CD8-positive, alpha-beta memory T cell (primary cell): ENCODE data around the gene STMN3. TPM values are rescaled to one million over a fixed set of nuclear protein-coding genes. Genes with fewer than 3 reads are reported as not detected.
"Not testable (repeated sequence)": the region's sequence is repeated elsewhere in the genome, so short reads cannot be mapped to it uniquely, and the experiment has no call there.

Experiments
- CTCF ChIA-PET: fragments of 350-600 bp; sonication (Branson Sonifier 250); formaldehyde crosslinking; loops from one replicate; lab custom pipeline; 2021; ENCODE audit warnings: antibody characterized with exemption; lab: Charles Lee
- POLR2A ChIA-PET: fragments of 350-600 bp; sonication (Branson Sonifier 250); formaldehyde crosslinking; loops from one replicate; lab custom pipeline; 2021; ENCODE audit warnings: antibody characterized with exemption; lab: Charles Lee
- DNase-seq, 5 donors: peaks; one replicate each; pipeline versions ENCODE4 v3.0.0 to v3.0.0-alpha.2; 2020 to 2022; ENCODE audit warnings: mixed read lengths in 1 of 5
- H3K27ac ChIP-seq: one replicate; pipeline ENCODE4 v1.7.0; 2013; ENCODE audit warnings: low read depth, mild to moderate bottlenecking, low read length, moderate library complexity
- H3K27me3 ChIP-seq: 2 replicates; pipeline ENCODE4 v1.7.0; 2013; ENCODE audit warnings: low read length, mild to moderate bottlenecking; ENCODE audit not compliant: insufficient read depth, poor library complexity, severe bottlenecking
- H3K36me3 ChIP-seq: 2 replicates; pipeline ENCODE4 v1.7.0; 2013; ENCODE audit warnings: mild to moderate bottlenecking, low read length, moderate library complexity; ENCODE audit not compliant: insufficient read depth
- H3K4me1 ChIP-seq: 2 replicates; pipeline ENCODE4 v1.7.0; 2013; ENCODE audit warnings: mild to moderate bottlenecking, low read length, moderate library complexity; ENCODE audit not compliant: insufficient read depth
- H3K4me3 ChIP-seq: 2 replicates; pipeline ENCODE4 v1.7.0; 2013; ENCODE audit warnings: mild to moderate bottlenecking, low read length
- H3K9me3 ChIP-seq: 2 replicates; pipeline ENCODE4 v1.7.0; 2013; ENCODE audit warnings: mild to moderate bottlenecking, low read length
- H3K27ac Mint-ChIP-seq, 8 donors: one replicate each; pipeline ENCODE4 v1.8.0; 2020 to 2021; ENCODE audit warnings: mixed read lengths in 8 of 8, mild to moderate bottlenecking in 6 of 8, inconsistent platforms in 3 of 8, moderate library complexity in 3 of 8
- H3K27me3 Mint-ChIP-seq, 2 donors: one replicate each; pipeline ENCODE4 v1.8.0; 2020 to 2021; ENCODE audit warnings: mixed read lengths in 2 of 2, mild to moderate bottlenecking in 1 of 2, moderate library complexity in 1 of 2
- H3K36me3 Mint-ChIP-seq, 3 donors: one replicate each; pipeline ENCODE4 v1.8.0; 2020 to 2021; ENCODE audit warnings: mixed read lengths in 3 of 3, inconsistent platforms in 1 of 3, mild to moderate bottlenecking in 1 of 3
- H3K4me1 Mint-ChIP-seq, 3 donors: one replicate each; pipeline ENCODE4 v1.8.0; 2020 to 2021; ENCODE audit warnings: mixed read lengths in 3 of 3, inconsistent platforms in 1 of 3, mild to moderate bottlenecking in 1 of 3
- H3K4me3 Mint-ChIP-seq, 7 donors: one replicate each; pipeline ENCODE4 v1.8.0; 2020 to 2021; ENCODE audit warnings: mixed read lengths in 7 of 7, mild to moderate bottlenecking in 6 of 7, moderate library complexity in 4 of 7, inconsistent platforms in 2 of 7
- H3K9me3 Mint-ChIP-seq, 5 donors: one replicate each; pipeline ENCODE4 v1.8.0; 2020 to 2022; ENCODE audit warnings: mixed read lengths in 5 of 5, mild to moderate bottlenecking in 3 of 5, moderate library complexity in 2 of 5, inconsistent platforms in 1 of 5
- polyA plus RNA-seq: library from polyadenylated mRNA; unstranded; fragments of 300-500 nt; fragmentation: Illumina TruSeq; gene quantifications from one replicate; pipeline ENCODE4 v1.2.3, GENCODE V29; 2021
- total RNA-seq, 2 experiments: library from RNA; stranded (reverse); gene quantifications; one replicate each; pipeline ENCODE4 v1.2.3, GENCODE V29; 2021

STMN3 gene
- total and polyA plus RNA-seq, 3 experiments from 2014 or later, result 21.0 to 24.7 (median 21.6) TPM

DNA sequence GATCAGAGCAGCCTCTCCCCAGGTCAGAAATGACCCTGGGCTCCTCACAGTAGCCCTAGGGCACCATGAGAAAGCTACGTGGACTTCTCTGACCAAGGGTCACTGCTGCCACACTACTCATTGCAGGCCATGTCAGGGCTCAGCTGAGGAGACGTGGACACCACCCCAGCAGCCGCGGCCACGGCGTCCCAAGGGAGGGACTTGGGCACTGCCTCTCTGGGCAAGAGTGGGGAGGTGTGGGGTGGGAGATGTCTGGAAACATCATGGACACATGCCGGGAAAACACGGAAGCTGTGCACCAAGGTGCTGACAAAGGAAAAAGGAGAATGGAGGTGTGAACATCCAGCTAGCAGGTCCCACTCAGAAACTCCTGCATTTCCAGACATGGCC lies 35.4 kb downstream of the STMN3 start:
- peaks cover 2 to 63% (median 3%) of the 10 kb centered on the region in 3 donors for H3K36me3 Mint-ChIP-seq
- peaks cover 16% of the 10 kb centered on the region for H3K36me3 ChIP-seq
- no peaks in the 10 kb centered on the region for H3K27me3 ChIP-seq
- no peaks in the 10 kb centered on the region for H3K27me3 Mint-ChIP-seq
- no peak overlapping the region for H3K4me3 Mint-ChIP-seq
- no peaks in the 10 kb centered on the region for H3K9me3 Mint-ChIP-seq
- H3K4me1 ChIP-seq, result peaks cover 5% of the 10 kb centered on the region
- H3K27ac ChIP-seq, result no peak overlapping the region
- no peak for DNase-seq
- peaks cover 17 to 25% (median 20%) of the 10 kb centered on the region in 3 donors for H3K4me1 Mint-ChIP-seq
- H3K27ac Mint-ChIP-seq, result no peak overlapping the region
- POLR2A ChIA-PET, result interaction anchor here (1.4 kb wide), 1 partner anchor 9 kb away, joined by 4 read pairs; the partner anchor contains the start of gene GMEB2
- H3K4me3 ChIP-seq, result no peak overlapping the region
- CTCF ChIA-PET, result interaction anchor here (1.0 to 2.1 kb wide), 3 partner anchors 18 to 90 kb away, joined by 3 to 14 read pairs (median 3); partner anchors contain the start of genes ARFRP1 and ZGPAT
- no peaks in the 10 kb centered on the region for H3K9me3 ChIP-seq

DNA sequence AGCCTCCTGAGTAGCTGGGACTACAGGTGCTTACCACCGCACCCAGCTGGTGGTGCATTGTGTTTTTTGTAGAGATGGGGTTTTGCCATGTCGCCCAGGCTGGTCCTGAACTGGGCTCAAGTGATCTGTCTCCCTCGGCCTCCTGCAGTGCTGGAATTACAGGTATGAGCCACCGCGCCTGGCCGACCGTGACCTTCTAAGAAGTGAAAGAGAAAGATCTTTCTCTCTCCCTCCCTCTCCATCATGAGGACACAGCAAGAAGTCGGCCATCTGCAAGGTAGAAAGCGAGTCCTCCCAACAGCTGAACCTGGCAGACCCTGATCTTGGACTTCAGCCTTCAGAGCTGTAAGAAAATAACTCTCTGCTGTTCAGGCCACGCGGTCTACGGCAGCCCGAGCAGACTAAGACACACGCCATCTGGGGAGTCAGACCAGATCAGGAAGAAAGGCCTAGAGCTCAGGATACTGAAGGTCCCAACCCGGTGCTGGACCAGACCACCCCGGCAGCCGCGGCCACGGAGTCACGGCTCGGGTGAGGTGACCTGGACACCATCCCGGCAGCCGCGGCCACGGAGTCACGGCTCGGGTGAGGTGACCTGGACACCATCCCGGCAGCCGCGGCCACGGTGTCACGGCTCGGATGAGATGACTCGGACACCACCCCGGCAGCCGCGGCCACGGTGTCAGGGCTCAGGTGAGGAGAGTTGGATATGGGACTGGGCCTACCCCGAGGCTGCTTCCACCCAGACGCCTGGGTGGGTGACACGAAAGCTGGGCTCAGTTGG lies 35.9 kb downstream of the STMN3 start:
- H3K27ac Mint-ChIP-seq, result no peak overlapping the region
- peaks cover 16% of the 10 kb centered on the region for H3K36me3 ChIP-seq
- CTCF ChIA-PET, result interaction anchor here (0.6 to 2.1 kb wide), 5 partner anchors 10 to 90 kb away, joined by 3 to 14 read pairs (median 3); partner anchors contain the start of genes ARFRP1, GMEB2, PTK6 and ZGPAT
- no peak overlapping the region for H3K4me3 Mint-ChIP-seq
- DNase-seq, result no peak
- no peaks in the 10 kb centered on the region for H3K9me3 Mint-ChIP-seq
- no peaks in the 10 kb centered on the region for H3K9me3 ChIP-seq
- POLR2A ChIA-PET, result no interaction called here
- no peak overlapping the region for H3K27ac ChIP-seq
- no peak overlapping the region for H3K4me3 ChIP-seq
- no peaks in the 10 kb centered on the region for H3K27me3 Mint-ChIP-seq
- H3K4me1 Mint-ChIP-seq, result peaks cover 12 to 20% (median 15%) of the 10 kb centered on the region in 3 donors
- H3K4me1 ChIP-seq, result peaks cover 5% of the 10 kb centered on the region
- peaks cover 2 to 60% (median 3%) of the 10 kb centered on the region in 3 donors for H3K36me3 Mint-ChIP-seq
- H3K27me3 ChIP-seq, result no peaks in the 10 kb centered on the region

GRCh38 chr20:63613863-63614594 lies 39.2 kb downstream of the STMN3 start:
- H3K36me3 Mint-ChIP-seq, result peaks cover 2 to 58% (median 3%) of the 10 kb centered on the region in 3 donors
- H3K36me3 ChIP-seq, result peaks cover 17% of the 10 kb centered on the region
- H3K4me1 ChIP-seq, H3K4me3 ChIP-seq, H3K27me3 ChIP-seq, H3K4me1 Mint-ChIP-seq, POLR2A ChIA-PET, H3K9me3 Mint-ChIP-seq, DNase-seq, H3K9me3 ChIP-seq, H3K4me3 Mint-ChIP-seq, H3K27me3 Mint-ChIP-seq, H3K27ac ChIP-seq: not testable (repeated sequence)
- CTCF ChIA-PET, result interaction anchor here (1.4 to 2.3 kb wide), 3 partner anchors 24 to 76 kb away, joined by 3 to 11 read pairs (median 4); partner anchors contain the start of gene PTK6
- peak overlapping the region in 1 of 8 donors; percentile 74 for H3K27ac Mint-ChIP-seq

- H3K36me3 ChIP-seq, result peaks cover 4% of the 10 kb centered on the region
- H3K4me1 Mint-ChIP-seq, result peaks cover 3 to 8% (median 4%) of the 10 kb centered on the region in 3 donors
- H3K9me3 ChIP-seq, result no peaks in the 10 kb centered on the region
- H3K27me3 ChIP-seq, result no peaks in the 10 kb centered on the region
- CTCF ChIA-PET, result interaction anchor here (1.4 to 1.5 kb wide), 2 partner anchors 26 to 75 kb away, joined by 3 to 4 read pairs; partner anchors contain the start of gene PTK6
- H3K27ac Mint-ChIP-seq, result no peak overlapping the region
- POLR2A ChIA-PET, result no interaction called here
- H3K27me3 Mint-ChIP-seq, result no peaks in the 10 kb centered on the region
- no peak overlapping the region for H3K27ac ChIP-seq
- no peak overlapping the region for H3K4me3 Mint-ChIP-seq
- peaks cover 0 to 44% (median 2%) of the 10 kb centered on the region in 3 donors for H3K36me3 Mint-ChIP-seq
- H3K9me3 Mint-ChIP-seq, result no peaks in the 10 kb centered on the region
- no peak for DNase-seq
- no peak overlapping the region for H3K4me3 ChIP-seq
- H3K4me1 ChIP-seq, result no peaks in the 10 kb centered on the region
Measured at GRCh38 chr20:63612276-63612931, 40.8 kb downstream of the STMN3 start.

- no peaks in the 10 kb centered on the region for H3K9me3 Mint-ChIP-seq
- POLR2A ChIA-PET, result no interaction called here
- H3K27me3 ChIP-seq, result no peaks in the 10 kb centered on the region
- no peak overlapping the region for H3K27ac Mint-ChIP-seq
- no peak overlapping the region for H3K27ac ChIP-seq
- H3K4me1 Mint-ChIP-seq, result peaks cover 4 to 8% (median 6%) of the 10 kb centered on the region in 3 donors
- H3K36me3 Mint-ChIP-seq, result peaks cover 0 to 37% (median 2%) of the 10 kb centered on the region in 3 donors
- H3K36me3 ChIP-seq, result peaks cover 4% of the 10 kb centered on the region
- H3K4me3 Mint-ChIP-seq, result no peak overlapping the region
- no peak overlapping the region for H3K4me3 ChIP-seq
- no peaks in the 10 kb centered on the region for H3K27me3 Mint-ChIP-seq
- CTCF ChIA-PET, result interaction anchor here (0.8 kb wide), 1 partner anchor 31 kb away, joined by 3 read pairs; no protein-coding TSS in a partner anchor
- DNase-seq, result no peak
- H3K4me1 ChIP-seq, result no peaks in the 10 kb centered on the region
- H3K9me3 ChIP-seq, result no peaks in the 10 kb centered on the region
Measured at GRCh38 chr20:63611646-63612045, 41.6 kb downstream of the STMN3 start.

DNA sequence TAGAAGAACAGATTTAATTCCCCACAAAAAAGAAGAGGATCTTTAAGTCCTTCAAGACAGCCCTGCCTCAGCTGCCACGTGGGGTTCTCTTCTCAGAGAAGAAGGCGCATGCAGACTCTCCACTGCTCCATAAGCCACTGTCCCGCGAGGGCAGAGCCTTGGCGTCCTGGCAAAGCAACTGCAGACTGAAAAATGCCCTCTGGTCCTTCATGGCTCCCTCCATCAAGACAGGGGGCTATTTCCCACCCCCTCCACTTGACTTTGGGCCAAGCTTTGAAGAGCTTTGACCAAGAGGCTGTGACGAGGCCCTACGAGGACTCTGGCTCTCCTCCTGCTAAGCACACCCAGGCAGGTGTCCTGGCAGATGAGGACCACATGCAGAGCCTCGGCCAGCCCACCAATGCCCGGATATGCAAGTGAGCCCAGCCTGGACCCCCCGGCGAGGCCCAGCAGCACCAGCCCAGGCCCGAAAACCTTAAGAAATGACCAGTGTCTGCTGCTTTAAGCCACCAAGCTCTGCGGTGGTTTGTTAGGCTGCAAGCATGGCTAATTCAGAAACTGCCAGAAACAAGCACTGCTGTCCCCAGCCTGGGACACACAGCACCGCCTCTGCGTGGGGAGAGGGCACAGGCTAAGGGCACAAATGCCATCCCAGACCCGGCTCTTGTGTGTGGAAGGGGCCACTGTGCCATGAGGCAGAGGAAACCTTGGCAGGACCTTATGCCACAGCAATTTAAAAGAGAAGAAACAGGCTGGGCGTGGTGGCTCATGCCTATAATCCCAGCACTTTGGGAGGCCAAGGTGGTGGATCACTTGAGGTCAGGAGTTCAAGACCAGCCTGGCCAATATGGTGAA lies 42.4 kb downstream of the STMN3 start:
- no peaks in the 10 kb centered on the region for H3K4me1 ChIP-seq
- Mint-ChIP-seq H3K27ac (peak overlapping the region in 1 of 8 donors; percentile 75), H3K4me3 (no peak overlapping the region), H3K36me3 (peaks cover 0 to 32% (median 2%) of the 10 kb centered on the region in 3 donors), H3K4me1 (peaks cover 4 to 8% (median 6%) of the 10 kb centered on the region in 3 donors), H3K9me3 (no peaks in the 10 kb centered on the region), H3K27me3 (no peaks in the 10 kb centered on the region)
- H3K4me3 ChIP-seq, result no peak overlapping the region
- H3K27me3 ChIP-seq, result no peaks in the 10 kb centered on the region
- CTCF ChIA-PET, result interaction anchor here (0.8 kb wide), 1 partner anchor 32 kb away, joined by 3 read pairs; no protein-coding TSS in a partner anchor
- no peak overlapping the region for H3K27ac ChIP-seq
- DNase-seq, result no peak
- H3K36me3 ChIP-seq, result peaks cover 4% of the 10 kb centered on the region
- H3K9me3 ChIP-seq, result no peaks in the 10 kb centered on the region
- POLR2A ChIA-PET, result no interaction called here

DNA sequence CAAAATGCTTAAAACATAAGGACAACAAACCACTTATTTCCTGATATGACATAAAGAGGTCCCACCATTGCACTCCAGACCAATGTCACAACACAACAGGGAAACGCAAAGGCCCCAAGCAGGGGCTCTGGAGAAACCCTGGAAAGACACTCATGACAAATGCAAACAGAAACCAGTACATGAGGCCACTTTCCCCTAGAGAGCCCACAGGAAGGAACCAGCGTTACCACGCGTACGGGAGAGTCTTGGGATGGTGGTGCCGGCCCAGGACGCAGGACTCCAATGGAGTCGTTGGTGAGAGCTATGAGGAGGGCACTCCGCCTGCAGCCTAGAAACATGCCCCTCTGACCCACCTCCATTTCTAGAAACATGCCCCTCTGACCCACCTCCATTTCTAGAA lies 46.5 kb downstream of the STMN3 start:
- no peaks in the 10 kb centered on the region for H3K27me3 Mint-ChIP-seq
- H3K4me3 Mint-ChIP-seq, result no peak overlapping the region
- H3K4me1 ChIP-seq, result no peaks in the 10 kb centered on the region
- POLR2A ChIA-PET, result no interaction called here
- peaks cover 22% of the 10 kb centered on the region for H3K36me3 ChIP-seq
- H3K9me3 Mint-ChIP-seq, result peaks cover 0 to 2% (median 0%) of the 10 kb centered on the region in 5 donors
- H3K27ac ChIP-seq, result no peak overlapping the region
- DNase-seq, result no peak
- no peaks in the 10 kb centered on the region for H3K9me3 ChIP-seq
- H3K4me1 Mint-ChIP-seq, result peaks cover 0 to 4% (median 3%) of the 10 kb centered on the region in 3 donors
- CTCF ChIA-PET, result no interaction called here
- peaks cover 5 to 28% (median 7%) of the 10 kb centered on the region in 3 donors for H3K36me3 Mint-ChIP-seq
- H3K27me3 ChIP-seq, result no peaks in the 10 kb centered on the region
- H3K4me3 ChIP-seq, result no peak overlapping the region
- peak overlapping the region in 2 of 8 donors; percentile 21 to 72 for H3K27ac Mint-ChIP-seq
